ENCODE measurements around the gene GMDS. TPM values are rescaled to one million over a fixed set of nuclear protein-coding genes. Genes with fewer than 3 reads are reported as not detected.

The GMDS gene
- total RNA-seq, 1 donor from 2014 or later, result 30.1 TPM

DNA sequence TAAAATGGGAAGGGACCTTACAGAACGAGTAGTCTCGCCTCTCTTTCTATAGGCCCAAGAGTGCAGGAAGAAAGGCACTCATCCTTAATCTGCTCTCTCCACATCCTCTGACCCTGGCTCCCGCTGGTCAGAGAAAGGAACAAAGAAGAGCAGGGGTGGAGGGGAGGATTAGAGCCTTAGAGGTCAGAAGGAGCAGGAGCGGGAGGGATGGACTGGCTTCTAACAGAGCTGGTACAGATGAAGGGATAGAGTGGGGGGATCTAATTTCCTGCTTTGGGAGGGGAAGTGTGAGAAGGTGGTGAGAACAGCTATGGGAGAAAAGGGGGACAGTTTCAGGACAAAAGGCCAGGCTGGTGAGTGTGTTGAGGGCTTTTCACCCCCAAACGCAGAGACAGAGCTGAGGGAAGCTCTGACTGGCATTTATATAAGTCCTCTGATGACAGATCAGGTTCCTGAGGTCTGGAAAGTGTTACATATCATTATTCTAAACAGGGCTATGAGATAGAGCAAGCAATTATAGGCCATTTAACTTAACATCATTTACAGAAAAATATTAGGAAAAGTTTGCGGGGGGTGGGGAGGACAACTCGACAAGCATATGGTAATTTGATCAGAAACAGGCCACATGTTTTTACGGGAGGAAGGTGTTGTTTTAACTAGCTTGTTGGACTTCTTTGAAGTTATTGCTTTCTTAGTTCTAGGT is 524.6 kb downstream of the GMDS start:
- Mint-ChIP-seq H3K27ac (no peak overlapping the region), H3K27me3 (no peaks in the 10 kb centered on the region), H3K36me3 (ENCODE audit: low read depth) (peaks cover 28% of the 10 kb centered on the region), H3K9me3 (no peaks in the 10 kb centered on the region), H3K4me3 (no peak overlapping the region), H3K4me1 (no peaks in the 10 kb centered on the region)
- intact Hi-C loops (cut with micrococcal nuclease), result no loop called here
- ChIA-PET CTCF (no interaction called here), POLR2A (no interaction called here)
- no peak for DNase-seq
- no peak for TF ChIP-seq CTCF (IDR thresholded peaks at IDR 0.05)
- ATAC-seq (ENCODE audit: low read depth), result no peak

- no peaks in the 10 kb centered on the region for H3K9me3 Mint-ChIP-seq
- H3K36me3 Mint-ChIP-seq (ENCODE audit: low read depth), result peaks cover 22% of the 10 kb centered on the region
- H3K4me3 Mint-ChIP-seq, result no peak overlapping the region
- ATAC-seq (ENCODE audit: low read depth), result no peak
- no peaks in the 10 kb centered on the region for H3K4me1 Mint-ChIP-seq
- intact Hi-C loops (cut with micrococcal nuclease), result no loop called here
- no peak for DNase-seq
- H3K27me3 Mint-ChIP-seq, result no peaks in the 10 kb centered on the region
- CTCF ChIA-PET, result no interaction called here
- H3K27ac Mint-ChIP-seq, result no peak overlapping the region
- POLR2A ChIA-PET, result no interaction called here
- TF ChIP-seq CTCF (IDR thresholded peaks at IDR 0.05), result no peak
Observed at GRCh38 chr6:1719922-1720321, 525.5 kb downstream of the GMDS start.

DNA sequence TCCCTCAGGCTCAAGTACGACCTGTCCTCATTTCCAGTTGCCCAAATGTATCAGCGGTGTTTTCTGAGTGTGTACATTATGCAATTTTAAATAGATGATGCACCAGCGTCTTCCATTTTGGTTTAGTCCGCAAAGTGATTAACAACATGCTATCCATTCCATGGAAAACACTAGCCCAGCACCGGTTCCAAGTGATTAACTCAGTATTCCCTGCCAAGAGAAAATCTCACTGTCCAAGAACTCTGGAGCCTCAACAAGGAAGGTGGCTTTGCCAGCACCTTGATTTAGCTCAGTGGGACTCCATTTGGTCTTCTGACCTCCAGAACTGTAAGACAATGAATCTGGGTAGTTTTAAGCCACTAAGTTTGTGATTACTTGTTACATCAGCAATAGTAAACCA is 528.5 kb downstream of the GMDS start:
- TF ChIP-seq CTCF (IDR thresholded peaks at IDR 0.05), result no peak
- ATAC-seq (ENCODE audit: low read depth) (no peak), DNase-seq (no peak)
- H3K27me3 Mint-ChIP-seq, result no peaks in the 10 kb centered on the region
- H3K36me3 Mint-ChIP-seq (ENCODE audit: low read depth), result peaks cover 17% of the 10 kb centered on the region
- H3K9me3 Mint-ChIP-seq, result no peaks in the 10 kb centered on the region
- POLR2A ChIA-PET, result no interaction called here
- intact Hi-C loops (cut with micrococcal nuclease), result no loop called here
- H3K4me1 Mint-ChIP-seq, result no peaks in the 10 kb centered on the region
- no peak overlapping the region for H3K4me3 Mint-ChIP-seq
- no peak overlapping the region for H3K27ac Mint-ChIP-seq
- CTCF ChIA-PET, result no interaction called here

GRCh38 chr6:1716396-1716795 is 529.0 kb downstream of the GMDS start:
- no peak for TF ChIP-seq CTCF (IDR thresholded peaks at IDR 0.05)
- intact Hi-C loops (cut with micrococcal nuclease), result no loop called here
- Mint-ChIP-seq H3K9me3 (no peaks in the 10 kb centered on the region), H3K27me3 (no peaks in the 10 kb centered on the region), H3K4me1 (no peaks in the 10 kb centered on the region), H3K27ac (no peak overlapping the region), H3K36me3 (ENCODE audit: low read depth) (peaks cover 17% of the 10 kb centered on the region), H3K4me3 (no peak overlapping the region)
- CTCF ChIA-PET, result no interaction called here
- no peak for DNase-seq
- no peak for ATAC-seq (ENCODE audit: low read depth)
- POLR2A ChIA-PET, result no interaction called here

DNA sequence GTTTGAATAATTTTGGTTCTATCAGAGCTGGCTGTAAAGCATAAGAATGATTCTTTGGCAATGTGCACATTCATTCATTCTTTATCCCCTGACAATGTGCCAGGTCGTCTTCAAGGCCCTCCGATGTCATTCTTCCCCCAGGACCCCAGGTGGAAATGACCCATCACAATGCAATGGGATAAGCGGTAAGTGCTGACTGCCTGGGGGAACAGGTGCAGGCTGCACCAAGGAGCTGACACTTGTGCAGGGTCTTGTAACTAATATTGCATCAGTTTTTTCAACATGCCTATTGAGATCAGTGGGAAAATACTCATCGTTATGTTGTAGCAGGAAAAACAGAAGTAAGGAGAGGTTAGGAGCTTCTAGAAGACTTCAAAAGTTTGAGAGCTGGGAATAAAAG is 530.1 kb downstream of the GMDS start:
- ATAC-seq (ENCODE audit: low read depth), result no peak
- Mint-ChIP-seq H3K9me3 (no peaks in the 10 kb centered on the region), H3K36me3 (ENCODE audit: low read depth) (peaks cover 17% of the 10 kb centered on the region), H3K4me3 (no peak overlapping the region), H3K4me1 (no peaks in the 10 kb centered on the region), H3K27ac (no peak overlapping the region), H3K27me3 (no peaks in the 10 kb centered on the region)
- CTCF ChIA-PET, result no interaction called here
- DNase-seq, result no peak
- intact Hi-C loops (cut with micrococcal nuclease), result no loop called here
- TF ChIP-seq CTCF (IDR thresholded peaks at IDR 0.05), result no peak
- POLR2A ChIA-PET, result no interaction called here
